Measurements from ENCODE around the gene CHD2. TPM values are rescaled to one million over a fixed set of nuclear protein-coding genes. Genes with fewer than 3 reads are reported as not detected.

The CHD2 gene
- total and polyA plus RNA-seq, 4 donors: 13.9 to 90.2 (median 49.4) TPM

GRCh38 chr15:92869263-92869940 lies 30.7 kb upstream of the CHD2 start:
- no peak overlapping the region for H3K9ac ChIP-seq (ENCODE audit: low read depth in 1 of 2, low read length in 2 of 2)
- no peak for DNase-seq (ENCODE audit: low spot score)
- no peak for TF ChIP-seq FOXA1 (IDR thresholded peaks at IDR 0.05)
- no peak for TF ChIP-seq CTCF (IDR thresholded peaks at IDR 0.05; ENCODE audit: low read depth, low read length, missing input control)
- no peak for TF ChIP-seq ATF3 (IDR thresholded peaks at IDR 0.05)
- no peak for TF ChIP-seq GABPA (IDR thresholded peaks at IDR 0.05 in 1 of 2, conservative IDR thresholded peaks at IDR 0.05 in 1 of 2)
- TF ChIP-seq, protein P1, sequence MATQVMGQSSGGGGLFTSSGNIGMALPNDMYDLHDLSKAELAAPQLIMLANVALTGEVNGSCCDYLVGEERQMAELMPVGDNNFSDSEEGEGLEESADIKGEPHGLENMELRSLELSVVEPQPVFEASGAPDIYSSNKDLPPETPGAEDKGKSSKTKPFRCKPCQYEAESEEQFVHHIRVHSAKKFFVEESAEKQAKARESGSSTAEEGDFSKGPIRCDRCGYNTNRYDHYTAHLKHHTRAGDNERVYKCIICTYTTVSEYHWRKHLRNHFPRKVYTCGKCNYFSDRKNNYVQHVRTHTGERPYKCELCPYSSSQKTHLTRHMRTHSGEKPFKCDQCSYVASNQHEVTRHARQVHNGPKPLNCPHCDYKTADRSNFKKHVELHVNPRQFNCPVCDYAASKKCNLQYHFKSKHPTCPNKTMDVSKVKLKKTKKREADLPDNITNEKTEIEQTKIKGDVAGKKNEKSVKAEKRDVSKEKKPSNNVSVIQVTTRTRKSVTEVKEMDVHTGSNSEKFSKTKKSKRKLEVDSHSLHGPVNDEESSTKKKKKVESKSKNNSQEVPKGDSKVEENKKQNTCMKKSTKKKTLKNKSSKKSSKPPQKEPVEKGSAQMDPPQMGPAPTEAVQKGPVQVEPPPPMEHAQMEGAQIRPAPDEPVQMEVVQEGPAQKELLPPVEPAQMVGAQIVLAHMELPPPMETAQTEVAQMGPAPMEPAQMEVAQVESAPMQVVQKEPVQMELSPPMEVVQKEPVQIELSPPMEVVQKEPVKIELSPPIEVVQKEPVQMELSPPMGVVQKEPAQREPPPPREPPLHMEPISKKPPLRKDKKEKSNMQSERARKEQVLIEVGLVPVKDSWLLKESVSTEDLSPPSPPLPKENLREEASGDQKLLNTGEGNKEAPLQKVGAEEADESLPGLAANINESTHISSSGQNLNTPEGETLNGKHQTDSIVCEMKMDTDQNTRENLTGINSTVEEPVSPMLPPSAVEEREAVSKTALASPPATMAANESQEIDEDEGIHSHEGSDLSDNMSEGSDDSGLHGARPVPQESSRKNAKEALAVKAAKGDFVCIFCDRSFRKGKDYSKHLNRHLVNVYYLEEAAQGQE (IDR thresholded peaks at IDR 0.05): no peak
- no peak for TF ChIP-seq YY1 (IDR thresholded peaks at IDR 0.05)
- TF ChIP-seq RXRA (IDR thresholded peaks at IDR 0.05): no peak
- TF ChIP-seq NR2F2 (IDR thresholded peaks at IDR 0.05): no peak
- TF ChIP-seq SP1 (IDR thresholded peaks at IDR 0.05): no peak
- no peak for TF ChIP-seq HNF4G (IDR thresholded peaks at IDR 0.05)
- TF ChIP-seq FOXA2 (IDR thresholded peaks at IDR 0.05): no peak
- no peak for TF ChIP-seq HNF4A (conservative IDR thresholded peaks at IDR 0.05)
- no peak for TF ChIP-seq RAD21 (IDR thresholded peaks at IDR 0.05)
- TF ChIP-seq, protein P2, sequence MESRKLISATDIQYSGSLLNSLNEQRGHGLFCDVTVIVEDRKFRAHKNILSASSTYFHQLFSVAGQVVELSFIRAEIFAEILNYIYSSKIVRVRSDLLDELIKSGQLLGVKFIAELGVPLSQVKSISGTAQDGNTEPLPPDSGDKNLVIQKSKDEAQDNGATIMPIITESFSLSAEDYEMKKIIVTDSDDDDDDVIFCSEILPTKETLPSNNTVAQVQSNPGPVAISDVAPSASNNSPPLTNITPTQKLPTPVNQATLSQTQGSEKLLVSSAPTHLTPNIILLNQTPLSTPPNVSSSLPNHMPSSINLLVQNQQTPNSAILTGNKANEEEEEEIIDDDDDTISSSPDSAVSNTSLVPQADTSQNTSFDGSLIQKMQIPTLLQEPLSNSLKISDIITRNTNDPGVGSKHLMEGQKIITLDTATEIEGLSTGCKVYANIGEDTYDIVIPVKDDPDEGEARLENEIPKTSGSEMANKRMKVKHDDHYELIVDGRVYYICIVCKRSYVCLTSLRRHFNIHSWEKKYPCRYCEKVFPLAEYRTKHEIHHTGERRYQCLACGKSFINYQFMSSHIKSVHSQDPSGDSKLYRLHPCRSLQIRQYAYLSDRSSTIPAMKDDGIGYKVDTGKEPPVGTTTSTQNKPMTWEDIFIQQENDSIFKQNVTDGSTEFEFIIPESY (IDR thresholded peaks at IDR 0.05): no peak
- no peaks in the 10 kb centered on the region for H3K9me3 ChIP-seq (ENCODE audit: control insufficient read depth in 4 of 4, low read length in 3 of 4)
- H3K4me1 ChIP-seq (ENCODE audit: control insufficient read depth in 4 of 4, insufficient read depth in 4 of 4, low read length in 3 of 4): no peaks in the 10 kb centered on the region
- H3K27me3 ChIP-seq (ENCODE audit: control insufficient read depth in 4 of 4, insufficient read depth in 4 of 4, low read length in 3 of 4): no peaks in the 10 kb centered on the region
- H3K27ac ChIP-seq (ENCODE audit: low read depth in 1 of 2, low read length in 2 of 2): no peak overlapping the region
- H3K36me3 ChIP-seq (ENCODE audit: control insufficient read depth in 4 of 4, insufficient read depth in 3 of 4, low read depth in 1 of 4, low read length in 3 of 4): no peaks in the 10 kb centered on the region
- H3K4me3 ChIP-seq (ENCODE audit: low read depth in 1 of 3, low read length in 3 of 3): no peak overlapping the region
- 79% methylated on average over 4 of the region's 4 CpGs for WGBS

GRCh38 chr15:92870010-92870591 lies 30.0 kb upstream of the CHD2 start:
- Histone ChIP-seq H3K9me3 (ENCODE audit: control insufficient read depth in 4 of 4, low read length in 3 of 4) (no peaks in the 10 kb centered on the region), H3K9ac (ENCODE audit: low read depth in 1 of 2, low read length in 2 of 2) (no peak overlapping the region), H3K36me3 (ENCODE audit: control insufficient read depth in 4 of 4, insufficient read depth in 3 of 4, low read depth in 1 of 4, low read length in 3 of 4) (no peaks in the 10 kb centered on the region), H3K4me3 (ENCODE audit: low read depth in 1 of 3, low read length in 3 of 3) (no peak overlapping the region), H3K27ac (ENCODE audit: low read depth in 1 of 2, low read length in 2 of 2) (no peak overlapping the region), H3K27me3 (ENCODE audit: control insufficient read depth in 4 of 4, insufficient read depth in 4 of 4, low read length in 3 of 4) (no peaks in the 10 kb centered on the region), H3K4me1 (ENCODE audit: control insufficient read depth in 4 of 4, insufficient read depth in 4 of 4, low read length in 3 of 4) (no peaks in the 10 kb centered on the region)
- no peak for DNase-seq (ENCODE audit: low spot score)
- 70% methylated on average over 9 of the region's 9 CpGs for whole genome bisulfite sequencing
- no peak for TF ChIP-seq CTCF (IDR thresholded peaks at IDR 0.05; ENCODE audit: low read depth, low read length, missing input control)
- TF ChIP-seq, protein P3, sequence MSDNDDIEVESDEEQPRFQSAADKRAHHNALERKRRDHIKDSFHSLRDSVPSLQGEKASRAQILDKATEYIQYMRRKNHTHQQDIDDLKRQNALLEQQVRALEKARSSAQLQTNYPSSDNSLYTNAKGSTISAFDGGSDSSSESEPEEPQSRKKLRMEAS (IDR thresholded peaks at IDR 0.05): no peak
- TF ChIP-seq YY1 (IDR thresholded peaks at IDR 0.05): no peak
- no peak for TF ChIP-seq ATF3 (IDR thresholded peaks at IDR 0.05)
- TF ChIP-seq, protein P1 (IDR thresholded peaks at IDR 0.05): no peak
- no peak for TF ChIP-seq FOXA1 (IDR thresholded peaks at IDR 0.05)
- TF ChIP-seq SP1 (IDR thresholded peaks at IDR 0.05): no peak
- TF ChIP-seq HNF4G (IDR thresholded peaks at IDR 0.05): no peak
- TF ChIP-seq HNF4A (conservative IDR thresholded peaks at IDR 0.05): no peak
